Fibroblast of lung (primary cell): ENCODE measurements around the gene ZNF501. TPM values are rescaled to one million over a fixed set of nuclear protein-coding genes. Genes with fewer than 3 reads are reported as not detected.

Experiments
- DNase-seq, 2 donors: peaks; one replicate each; pipeline versions ENCODE4 v3.0.0 to v3.0.0-alpha.2; 2010; ENCODE audit warnings: low read depth in 2 of 2
- H2AFZ ChIP-seq: 2 replicates; pipeline ENCODE4 v1.5.1; 2012; ENCODE audit warnings: low read length, control low read depth, inconsistent platforms
- H3K27ac ChIP-seq: 2 replicates; pipeline ENCODE4 v1.5.1; 2011; ENCODE audit warnings: low read length, control low read depth; ENCODE audit not compliant: insufficient read depth
- H3K27me3 ChIP-seq: 2 replicates; pipeline ENCODE4 v1.5.1; 2011; ENCODE audit warnings: mild to moderate bottlenecking, low read length; ENCODE audit not compliant: control insufficient read depth, insufficient read depth
- H3K36me3 ChIP-seq: 2 replicates; pipeline ENCODE4 v1.5.1; 2011; ENCODE audit warnings: low read length; ENCODE audit not compliant: control insufficient read depth, insufficient read depth
- H3K4me1 ChIP-seq: 2 replicates; pipeline ENCODE4 v1.5.1; 2011; ENCODE audit warnings: low read length; ENCODE audit not compliant: control insufficient read depth, insufficient read depth; ENCODE audit errors: extremely low read depth
- H3K4me2 ChIP-seq: 2 replicates; pipeline ENCODE4 v1.5.1; 2011; ENCODE audit warnings: low read length, control low read depth; ENCODE audit not compliant: insufficient read depth; ENCODE audit errors: extremely low read depth
- H3K4me3 ChIP-seq, 4 experiments: fragments of 200-600 bp in 1 of 4; sonication (generic) in 1 of 4; replicated peaks in 1 of 4; 2 replicates each; pipeline ENCODE4 v1.5.1; 2011 to 2016; ENCODE audit warnings: low read length in 4 of 4, low read depth in 3 of 4, mild to moderate bottlenecking in 3 of 4, control low read depth in 2 of 4, inconsistent platforms in 1 of 4, mixed read lengths in 1 of 4; ENCODE audit not compliant: insufficient read depth in 1 of 4; ENCODE audit errors: control extremely low read depth in 1 of 4
- H3K79me2 ChIP-seq: 2 replicates; pipeline ENCODE4 v1.5.1; 2012; ENCODE audit warnings: mild to moderate bottlenecking, low read length, inconsistent platforms; ENCODE audit not compliant: control insufficient read depth, insufficient read depth
- H3K9ac ChIP-seq: 2 replicates; pipeline ENCODE4 v1.5.1; 2011; ENCODE audit warnings: mild to moderate bottlenecking, low read length, control low read depth; ENCODE audit not compliant: insufficient read depth
- H3K9me3 ChIP-seq: 2 replicates; pipeline ENCODE4 v1.5.1; 2012; ENCODE audit warnings: low read depth, low read length; ENCODE audit not compliant: control insufficient read depth, insufficient read depth
- H4K20me1 ChIP-seq: 2 replicates; pipeline ENCODE4 v1.5.1; 2011; ENCODE audit warnings: low read length; ENCODE audit not compliant: control insufficient read depth, insufficient read depth; ENCODE audit errors: extremely low read depth
- EZH2 ChIP-seq: IDR thresholded peaks from 2 replicates; pipeline ENCODE4 v1.5.1; 2012; ENCODE audit warnings: low read length, control low read depth, mild to moderate bottlenecking; ENCODE audit errors: missing control alignments
- polyA plus RNA-seq, 2 donors: library from polyadenylated mRNA; depleted of rRNA in 1 of 2; stranded (reverse) in 1 of 2; unstranded in 1 of 2; fragments of >200 nt; gene quantifications; 2 replicates each; pipeline ENCODE4 v1.2.1, GENCODE V29; 2011 to 2012; ENCODE audit warnings: missing spikeins in 1 of 2
- total RNA-seq: library from RNA; depleted of rRNA; stranded (reverse); fragments of >200 nt; gene quantifications from 2 replicates; pipeline ENCODE4 v1.2.1, GENCODE V29; 2014
- TF ChIP-seq, protein P1 (sequence below), 2 donors: IDR thresholded peaks in 1 of 2; conservative IDR thresholded peaks in 1 of 2; 1 replicate in 1 of 2; 2 replicates in 1 of 2; pipeline ENCODE4 v1.5.1; 2011 to 2012; ENCODE audit warnings: low read length in 2 of 2, control low read depth in 1 of 2, inconsistent platforms in 1 of 2, low read depth in 1 of 2, mild to moderate bottlenecking in 1 of 2

The ZNF501 gene
- total and polyA plus RNA-seq, 2 donors (not counting 1 experiment from before 2014, with no cell fraction given), result 3.7 to 16.0 TPM

GRCh38 chr3:44762690-44763089 lies 33.3 kb downstream of the ZNF501 start:
- Histone ChIP-seq H3K79me2 (peaks cover 45% of the 10 kb centered on the region), H3K4me2 (peak overlapping the region; percentile 90), H3K9me3 (no peaks in the 10 kb centered on the region), H4K20me1 (no peaks in the 10 kb centered on the region), H3K36me3 (no peaks in the 10 kb centered on the region), H3K27me3 (no peaks in the 10 kb centered on the region), H2AFZ (peak overlapping the region; percentile 96), H3K27ac (peak overlapping the region; percentile 87), H3K9ac (peak overlapping the region; percentile 41), H3K4me3 (peak overlapping the region; percentile 71 to 96 (median 86)), H3K4me1 (peaks cover 5% of the 10 kb centered on the region)
- DNase-seq, result no peak
- TF ChIP-seq, protein P1, sequence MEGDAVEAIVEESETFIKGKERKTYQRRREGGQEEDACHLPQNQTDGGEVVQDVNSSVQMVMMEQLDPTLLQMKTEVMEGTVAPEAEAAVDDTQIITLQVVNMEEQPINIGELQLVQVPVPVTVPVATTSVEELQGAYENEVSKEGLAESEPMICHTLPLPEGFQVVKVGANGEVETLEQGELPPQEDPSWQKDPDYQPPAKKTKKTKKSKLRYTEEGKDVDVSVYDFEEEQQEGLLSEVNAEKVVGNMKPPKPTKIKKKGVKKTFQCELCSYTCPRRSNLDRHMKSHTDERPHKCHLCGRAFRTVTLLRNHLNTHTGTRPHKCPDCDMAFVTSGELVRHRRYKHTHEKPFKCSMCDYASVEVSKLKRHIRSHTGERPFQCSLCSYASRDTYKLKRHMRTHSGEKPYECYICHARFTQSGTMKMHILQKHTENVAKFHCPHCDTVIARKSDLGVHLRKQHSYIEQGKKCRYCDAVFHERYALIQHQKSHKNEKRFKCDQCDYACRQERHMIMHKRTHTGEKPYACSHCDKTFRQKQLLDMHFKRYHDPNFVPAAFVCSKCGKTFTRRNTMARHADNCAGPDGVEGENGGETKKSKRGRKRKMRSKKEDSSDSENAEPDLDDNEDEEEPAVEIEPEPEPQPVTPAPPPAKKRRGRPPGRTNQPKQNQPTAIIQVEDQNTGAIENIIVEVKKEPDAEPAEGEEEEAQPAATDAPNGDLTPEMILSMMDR (conservative IDR thresholded peaks at IDR 0.05 in 1 of 2, IDR thresholded peaks at IDR 0.05 in 1 of 2; ENCODE audit: low read depth in 1 of 2, low read length in 2 of 2), result no peak

- H3K36me3 ChIP-seq, result no peaks in the 10 kb centered on the region
- no peak overlapping the region for H3K4me3 ChIP-seq
- H4K20me1 ChIP-seq, result no peaks in the 10 kb centered on the region
- no peak overlapping the region for H3K27ac ChIP-seq
- H3K4me2 ChIP-seq, result no peak overlapping the region
- no peaks in the 10 kb centered on the region for H3K9me3 ChIP-seq
- no peaks in the 10 kb centered on the region for H3K27me3 ChIP-seq
- H3K4me1 ChIP-seq, result peaks cover 5% of the 10 kb centered on the region
- no peak for DNase-seq
- no peak overlapping the region for H2AFZ ChIP-seq
- H3K9ac ChIP-seq, result no peak overlapping the region
- peaks cover 51% of the 10 kb centered on the region for H3K79me2 ChIP-seq
- TF ChIP-seq EZH2, result no peak
- TF ChIP-seq, protein P1 (conservative IDR thresholded peaks at IDR 0.05 in 1 of 2, IDR thresholded peaks at IDR 0.05 in 1 of 2; ENCODE audit: low read depth in 1 of 2, low read length in 2 of 2), result no peak
Measured at GRCh38 chr3:44764248-44764647, 34.8 kb downstream of the ZNF501 start.

DNA sequence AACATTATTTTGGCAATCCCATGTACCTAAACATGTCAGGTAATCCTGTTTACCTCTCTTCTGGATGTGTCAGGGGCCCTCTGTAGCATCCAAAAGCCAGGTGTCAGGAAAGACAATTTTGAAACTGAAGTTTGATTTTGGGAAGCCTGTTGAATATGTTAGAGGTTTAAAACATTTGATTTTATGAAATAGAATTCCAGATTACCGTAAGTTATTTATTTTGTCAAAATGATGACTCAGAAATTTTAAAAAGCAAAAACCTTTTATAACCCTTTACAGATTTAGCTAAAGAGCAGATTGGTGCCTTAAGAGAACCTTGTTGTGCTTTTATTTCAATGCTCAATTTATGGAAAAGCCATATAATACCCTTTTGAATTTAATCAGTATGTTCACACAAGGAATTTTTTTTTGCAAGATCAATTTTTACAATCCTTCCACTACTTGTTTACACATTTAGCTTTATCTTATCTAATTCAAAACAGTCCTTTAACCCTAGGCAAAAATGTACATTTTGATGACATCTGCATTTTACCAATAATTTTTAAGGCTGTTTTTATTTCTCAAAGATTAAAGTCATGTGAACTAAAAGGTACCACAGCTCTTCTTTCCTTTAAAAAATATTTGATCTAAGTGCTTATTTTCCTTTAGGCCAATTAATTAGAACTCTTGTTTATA lies 42.1 kb downstream of the ZNF501 start:
- Histone ChIP-seq H4K20me1 (no peaks in the 10 kb centered on the region), H2AFZ (no peak overlapping the region), H3K27ac (no peak overlapping the region), H3K9ac (no peak overlapping the region), H3K4me2 (no peak overlapping the region), H3K9me3 (no peaks in the 10 kb centered on the region), H3K79me2 (peaks cover 18% of the 10 kb centered on the region), H3K27me3 (no peaks in the 10 kb centered on the region), H3K4me3 (no peak overlapping the region), H3K4me1 (no peaks in the 10 kb centered on the region), H3K36me3 (no peaks in the 10 kb centered on the region)
- no peak for DNase-seq
- TF ChIP-seq EZH2, result no peak
- TF ChIP-seq, protein P1 (conservative IDR thresholded peaks at IDR 0.05 in 1 of 2, IDR thresholded peaks at IDR 0.05 in 1 of 2; ENCODE audit: low read depth in 1 of 2, low read length in 2 of 2), result no peak
